ENCODE results near the gene SH3RF3. TPM values are rescaled to one million over a fixed set of nuclear protein-coding genes. Genes with fewer than 3 reads are reported as not detected.
"Not testable (repeated sequence)": the region's sequence is repeated elsewhere in the genome, so short reads cannot be mapped to it uniquely, and the experiment has no call there.

Gene SH3RF3
- total and polyA plus RNA-seq, 4 donors = 2.9 to 9.7 (median 8.6) TPM

- no peak for ATAC-seq (ENCODE audit: insufficient read depth, low FRiP score)
- TF ChIP-seq CTCF (IDR thresholded peaks at IDR 0.05; ENCODE audit: control extremely low read depth, extremely low read depth) = no peak
- 71 to 88% methylated on average over 6 of the region's 6 CpGs for WGBS, 2 donors
These were observed 406.4 kb downstream of the SH3RF3 start for GRCh38 chr2:109535217-109535946.

GRCh38 chr2:109536556-109536955 lies 407.6 kb downstream of the SH3RF3 start:
- not testable (repeated sequence) for H3K4me1 ChIP-seq (ENCODE audit: control insufficient read depth in 5 of 5, insufficient read depth in 5 of 5, low read length in 5 of 5); H3K9ac ChIP-seq (ENCODE audit: insufficient read depth in 1 of 2, low read length in 2 of 2); DNase-seq; H3K27me3 ChIP-seq (ENCODE audit: control insufficient read depth in 3 of 3, insufficient read depth in 3 of 3, low read length in 2 of 3); ATAC-seq (ENCODE audit: insufficient read depth, low FRiP score); H3K36me3 ChIP-seq (ENCODE audit: control insufficient read depth in 4 of 4, insufficient read depth in 4 of 4, low read length in 4 of 4); H3K9me3 ChIP-seq (ENCODE audit: control insufficient read depth in 4 of 4, insufficient read depth in 3 of 4, low read length in 3 of 4); H3K4me3 ChIP-seq; H3K27ac ChIP-seq (ENCODE audit: low read depth in 1 of 2, low read length in 1 of 2)
- WGBS, 2 donors = 55 to 70% methylated on average over 3 of the region's 3 CpGs

More at GRCh38 chr2:109535217-109535946, 406.4 kb downstream of the SH3RF3 start:
- Histone ChIP-seq H3K36me3 (ENCODE audit: control insufficient read depth in 4 of 4, insufficient read depth in 4 of 4, low read length in 4 of 4) (no peaks in the 10 kb centered on the region), H3K27ac (ENCODE audit: low read depth in 1 of 2, low read length in 1 of 2) (no peak overlapping the region), H3K4me1 (ENCODE audit: control insufficient read depth in 5 of 5, insufficient read depth in 5 of 5, low read length in 5 of 5) (peaks cover 0 to 7% (median 0%) of the 10 kb centered on the region in 5 donors), H3K27me3 (ENCODE audit: control insufficient read depth in 3 of 3, insufficient read depth in 3 of 3, low read length in 2 of 3) (no peaks in the 10 kb centered on the region), H3K9me3 (ENCODE audit: control insufficient read depth in 4 of 4, insufficient read depth in 3 of 4, low read length in 3 of 4) (no peaks in the 10 kb centered on the region), H3K9ac (ENCODE audit: insufficient read depth in 1 of 2, low read length in 2 of 2) (no peak overlapping the region), H3K4me3 (no peak overlapping the region)
- peak; percentile 37 to 45 (median 44) for DNase-seq

- no peak overlapping the region for H3K4me3 ChIP-seq
- peaks cover 0 to 2% (median 0%) of the 10 kb centered on the region in 5 donors for H3K4me1 ChIP-seq (ENCODE audit: control insufficient read depth in 5 of 5, insufficient read depth in 5 of 5, low read length in 5 of 5)
- WGBS, 2 donors = 90 to 91% methylated on average over 10 of the region's 10 CpGs
- no peak overlapping the region for H3K9ac ChIP-seq (ENCODE audit: insufficient read depth in 1 of 2, low read length in 2 of 2)
- peaks cover 0 to 4% (median 1%) of the 10 kb centered on the region in 4 donors for H3K36me3 ChIP-seq (ENCODE audit: control insufficient read depth in 4 of 4, insufficient read depth in 4 of 4, low read length in 4 of 4)
- no peak for TF ChIP-seq CTCF (IDR thresholded peaks at IDR 0.05; ENCODE audit: control extremely low read depth, extremely low read depth)
- no peak for ATAC-seq (ENCODE audit: insufficient read depth, low FRiP score)
- H3K27ac ChIP-seq (ENCODE audit: low read depth in 1 of 2, low read length in 1 of 2) = no peak overlapping the region
- no peak for DNase-seq
- no peaks in the 10 kb centered on the region for H3K27me3 ChIP-seq (ENCODE audit: control insufficient read depth in 3 of 3, insufficient read depth in 3 of 3, low read length in 2 of 3)
- no peaks in the 10 kb centered on the region for H3K9me3 ChIP-seq (ENCODE audit: control insufficient read depth in 4 of 4, insufficient read depth in 3 of 4, low read length in 3 of 4)
These were observed 408.7 kb downstream of the SH3RF3 start for GRCh38 chr2:109537565-109538222.

GRCh38 chr2:109538546-109538945 lies 409.5 kb downstream of the SH3RF3 start:
- peaks cover 0 to 4% (median 1%) of the 10 kb centered on the region in 4 donors for H3K36me3 ChIP-seq (ENCODE audit: control insufficient read depth in 4 of 4, insufficient read depth in 4 of 4, low read length in 4 of 4)
- H3K4me1 ChIP-seq (ENCODE audit: control insufficient read depth in 5 of 5, insufficient read depth in 5 of 5, low read length in 5 of 5) = peaks cover 0 to 2% (median 0%) of the 10 kb centered on the region in 5 donors
- no peak overlapping the region for H3K27ac ChIP-seq (ENCODE audit: low read depth in 1 of 2, low read length in 1 of 2)
- no peak for DNase-seq
- ATAC-seq (ENCODE audit: insufficient read depth, low FRiP score) = no peak
- no peak overlapping the region for H3K9ac ChIP-seq (ENCODE audit: insufficient read depth in 1 of 2, low read length in 2 of 2)
- no peaks in the 10 kb centered on the region for H3K9me3 ChIP-seq (ENCODE audit: control insufficient read depth in 4 of 4, insufficient read depth in 3 of 4, low read length in 3 of 4)
- no peak for TF ChIP-seq CTCF (IDR thresholded peaks at IDR 0.05; ENCODE audit: control extremely low read depth, extremely low read depth)
- H3K4me3 ChIP-seq = no peak overlapping the region
- no peaks in the 10 kb centered on the region for H3K27me3 ChIP-seq (ENCODE audit: control insufficient read depth in 3 of 3, insufficient read depth in 3 of 3, low read length in 2 of 3)
- 86 to 87% methylated on average over 8 of the region's 8 CpGs for WGBS, 2 donors

Measured in lung (tissue), 12 donors.